IgD-negative memory B cell (primary cell): ENCODE measurements around the gene PASK. TPM values are rescaled to one million over a fixed set of nuclear protein-coding genes. Genes with fewer than 3 reads are reported as not detected.
"Not testable (repeated sequence)": the region's sequence is repeated elsewhere in the genome, so short reads cannot be mapped to it uniquely, and the experiment has no call there.

Source experiments
- H3K27ac Mint-ChIP-seq, 3 donors: one replicate each; pipeline ENCODE4 v1.8.0; 2020 to 2022; ENCODE audit warnings: mild to moderate bottlenecking in 3 of 3, mixed read lengths in 3 of 3, moderate library complexity in 1 of 3
- H3K27me3 Mint-ChIP-seq: one replicate; pipeline ENCODE4 v1.8.0; 2021; ENCODE audit warnings: mixed read lengths
- H3K36me3 Mint-ChIP-seq: one replicate; pipeline ENCODE4 v1.8.0; 2020; ENCODE audit warnings: mild to moderate bottlenecking, mixed read lengths
- H3K4me1 Mint-ChIP-seq, 3 donors: one replicate each; pipeline ENCODE4 v1.8.0; 2020 to 2022; ENCODE audit warnings: mixed read lengths in 3 of 3, mild to moderate bottlenecking in 1 of 3
- H3K4me3 Mint-ChIP-seq, 4 donors: one replicate each; pipeline ENCODE4 v1.8.0; 2020 to 2022; ENCODE audit warnings: mild to moderate bottlenecking in 4 of 4, mixed read lengths in 4 of 4, moderate library complexity in 3 of 4
- H3K9me3 Mint-ChIP-seq, 3 donors: one replicate each; pipeline ENCODE4 v1.8.0; 2020 to 2021; ENCODE audit warnings: mixed read lengths in 3 of 3, mild to moderate bottlenecking in 1 of 3
- polyA plus RNA-seq: library from polyadenylated mRNA; unstranded; fragments of 300-500 nt; fragmentation: Illumina TruSeq; gene quantifications from one replicate; pipeline ENCODE4 v1.2.3, GENCODE V29; 2021

PASK gene
- 10.3 TPM for polyA plus RNA-seq

DNA sequence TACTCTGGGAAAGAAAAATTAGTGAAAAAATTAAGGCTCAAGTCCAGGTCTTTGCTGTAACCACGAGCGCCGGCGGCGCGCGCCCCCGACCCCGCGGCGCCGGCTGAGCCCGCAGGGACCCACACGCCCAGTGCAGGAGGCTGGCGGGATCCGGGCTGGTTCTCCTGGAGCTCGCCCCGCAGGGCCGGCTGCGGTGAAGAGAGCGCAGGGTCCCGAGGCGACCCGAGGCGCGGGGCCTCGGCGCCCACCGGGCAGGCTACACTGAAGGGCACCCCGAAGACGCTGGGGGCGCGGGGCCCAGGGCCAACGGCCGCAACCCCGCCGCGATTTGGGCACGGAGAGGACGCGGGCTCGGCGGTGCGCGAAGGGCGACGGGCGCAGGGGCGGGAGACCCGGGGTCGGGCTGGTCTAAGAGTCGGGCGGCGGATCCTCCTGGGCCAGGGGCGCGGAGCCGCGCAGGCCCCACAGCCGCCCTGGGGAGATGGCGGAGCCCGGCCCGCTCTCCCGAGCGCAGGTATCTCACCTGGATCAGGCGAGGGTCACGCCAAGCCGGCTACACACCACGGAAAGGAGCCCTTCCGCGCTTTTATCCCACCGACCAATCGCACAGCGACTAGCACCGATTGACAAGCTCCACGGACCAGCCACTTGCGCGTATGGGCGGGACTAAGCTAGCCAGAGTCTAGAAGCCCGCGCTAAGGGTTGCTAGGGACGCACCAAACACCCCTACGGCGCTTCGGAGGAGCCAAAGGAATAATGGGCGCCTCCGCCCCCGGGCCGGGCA is at the start of gene PASK:
TSS of gene PASK (minus strand) at position 582 of the 784 bp plus-strand sequence. CDS start 6,440 bp downstream, outside the sequence.
- H3K9me3 Mint-ChIP-seq = no peaks in the 10 kb centered on the region
- H3K36me3 Mint-ChIP-seq = peaks cover 1% of the 10 kb centered on the region
- peak within 1 kb of the TSS; percentile 95 to 98 (median 97) for H3K27ac Mint-ChIP-seq
- peak within 1 kb of the TSS; percentile 99 to 100 (median 100) for H3K4me3 Mint-ChIP-seq
- H3K27me3 Mint-ChIP-seq = no peaks in the 10 kb centered on the region
- peaks cover 31 to 36% (median 33%) of the 10 kb centered on the region in 3 donors for H3K4me1 Mint-ChIP-seq

DNA sequence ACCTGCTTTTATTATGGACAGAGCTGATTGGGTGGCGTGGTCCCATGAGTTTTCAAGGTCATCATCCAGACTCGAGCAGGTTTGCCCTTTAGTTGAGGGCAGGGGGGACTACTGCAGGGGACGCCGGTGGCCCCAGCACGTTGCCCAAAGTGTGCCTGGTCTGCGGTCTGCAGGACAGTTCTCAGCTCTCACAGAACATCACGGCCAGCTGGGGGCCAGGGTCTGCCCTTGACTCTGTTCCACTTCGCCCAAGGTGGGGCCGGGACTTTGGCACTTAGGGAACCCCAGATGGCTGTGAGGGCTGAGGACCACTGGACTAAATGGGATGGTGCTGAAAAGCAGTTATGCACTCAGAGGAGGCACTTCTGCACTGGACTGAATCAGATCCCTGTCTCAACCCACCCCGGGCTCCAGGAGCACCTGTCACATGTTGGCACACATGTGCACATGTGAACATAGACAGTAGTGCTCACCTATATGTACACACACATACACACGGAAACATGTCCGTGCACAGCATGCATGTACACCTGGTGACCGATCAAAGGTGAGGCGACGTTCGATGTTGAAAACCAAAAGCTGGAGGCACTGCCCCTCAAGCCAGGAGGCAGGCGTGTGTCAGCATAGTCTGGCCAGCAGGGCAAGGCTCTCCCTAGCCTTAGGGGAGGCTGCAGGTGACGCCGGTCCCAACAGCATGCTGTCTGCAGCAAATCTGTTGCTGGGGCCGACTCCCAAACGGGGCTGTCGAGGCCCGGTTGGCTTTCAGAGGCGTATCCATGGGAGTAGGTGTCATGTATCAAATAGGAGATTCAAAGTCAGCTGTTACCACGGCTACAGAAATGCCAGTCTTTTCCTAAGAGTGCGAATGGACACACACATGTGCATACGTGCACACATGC is 49.4 kb upstream of the PASK start:
- no peak overlapping the region for H3K27ac Mint-ChIP-seq
- H3K9me3 Mint-ChIP-seq = no peaks in the 10 kb centered on the region
- no peaks in the 10 kb centered on the region for H3K4me1 Mint-ChIP-seq
- no peaks in the 10 kb centered on the region for H3K27me3 Mint-ChIP-seq
- H3K36me3 Mint-ChIP-seq = no peaks in the 10 kb centered on the region
- no peak overlapping the region for H3K4me3 Mint-ChIP-seq

DNA sequence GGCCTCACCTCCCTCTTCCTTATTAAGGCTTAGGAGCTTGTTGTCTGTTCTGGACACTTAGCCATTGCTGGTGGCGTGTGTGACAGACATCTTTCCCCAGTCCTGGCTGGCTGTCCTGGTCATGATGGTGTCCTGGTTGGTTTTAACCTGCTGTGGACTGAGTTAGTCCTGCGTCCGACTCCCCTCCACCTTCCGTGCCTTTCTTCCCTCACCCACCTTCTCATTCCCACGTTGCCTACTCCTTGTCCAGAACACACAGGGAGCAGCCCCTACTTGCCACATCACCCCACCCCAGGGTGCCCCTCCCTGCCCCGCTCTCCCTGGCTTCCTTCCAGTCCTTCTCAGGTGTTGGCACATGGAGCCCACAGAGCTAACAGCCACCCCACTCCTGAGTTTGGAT is 48.7 kb upstream of the PASK start:
- Mint-ChIP-seq H3K36me3 (no peaks in the 10 kb centered on the region), H3K9me3 (no peaks in the 10 kb centered on the region)

DNA sequence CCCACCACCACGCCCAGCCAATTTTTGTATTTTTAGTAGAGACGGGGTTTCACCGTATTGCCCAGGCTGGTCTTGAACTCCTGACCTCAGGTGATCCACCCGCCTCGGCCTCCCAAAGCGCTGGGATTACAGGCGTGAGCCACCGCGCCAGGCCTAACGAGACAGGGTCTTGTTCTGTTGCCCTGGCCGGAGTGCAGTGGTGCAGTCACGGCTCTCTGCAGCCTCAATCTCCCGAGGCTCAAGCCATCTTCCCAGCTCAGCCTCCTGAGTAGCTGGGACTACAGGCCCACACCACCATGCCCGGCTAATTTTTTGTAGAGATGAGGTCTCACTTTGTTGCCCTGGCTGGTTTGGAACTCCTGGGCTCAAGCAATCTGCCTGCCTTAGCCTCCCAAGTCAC is 48.0 kb upstream of the PASK start:
- not testable (repeated sequence) for H3K27me3 Mint-ChIP-seq, H3K4me1 Mint-ChIP-seq, H3K9me3 Mint-ChIP-seq, H3K4me3 Mint-ChIP-seq, H3K27ac Mint-ChIP-seq, H3K36me3 Mint-ChIP-seq

More for the DNA sequence above, 48.7 kb upstream of the PASK start:
- H3K4me3 Mint-ChIP-seq = no peak overlapping the region
- H3K27me3 Mint-ChIP-seq = no peaks in the 10 kb centered on the region
- no peaks in the 10 kb centered on the region for H3K4me1 Mint-ChIP-seq
- H3K27ac Mint-ChIP-seq = no peak overlapping the region

DNA sequence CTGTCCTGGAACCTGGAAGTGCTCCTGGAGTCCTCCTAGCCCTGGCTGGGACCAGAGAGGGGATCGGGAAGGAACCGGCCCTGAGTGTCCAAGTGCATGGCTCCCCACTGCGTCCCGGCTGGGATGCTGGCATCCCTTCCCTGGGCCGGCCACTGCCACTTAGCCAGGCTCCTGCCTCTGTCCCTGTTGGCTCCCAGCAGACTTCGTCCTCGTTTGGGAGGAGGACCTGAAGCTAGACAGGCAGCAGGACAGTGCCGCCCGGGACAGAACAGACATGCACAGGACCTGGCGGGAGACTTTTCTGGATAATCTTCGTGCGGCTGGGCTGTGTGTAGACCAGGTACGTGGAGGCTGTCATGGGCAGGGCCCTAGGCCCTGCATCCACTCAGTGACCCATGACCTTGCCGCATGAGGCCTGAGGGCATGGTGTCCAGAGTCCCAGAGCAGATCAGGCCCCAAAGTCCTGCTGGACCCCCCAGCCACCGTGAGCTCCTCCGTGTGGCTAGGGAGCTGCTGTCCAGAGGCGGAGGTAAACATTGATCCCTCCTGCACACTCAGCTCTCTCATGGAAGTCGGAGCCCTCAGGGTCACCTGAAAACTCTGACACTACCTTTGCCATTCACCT is 46.3 kb upstream of the PASK start:
- Mint-ChIP-seq H3K27ac (no peak overlapping the region), H3K27me3 (no peaks in the 10 kb centered on the region), H3K4me3 (no peak overlapping the region), H3K36me3 (no peaks in the 10 kb centered on the region), H3K4me1 (no peaks in the 10 kb centered on the region), H3K9me3 (no peaks in the 10 kb centered on the region)

DNA sequence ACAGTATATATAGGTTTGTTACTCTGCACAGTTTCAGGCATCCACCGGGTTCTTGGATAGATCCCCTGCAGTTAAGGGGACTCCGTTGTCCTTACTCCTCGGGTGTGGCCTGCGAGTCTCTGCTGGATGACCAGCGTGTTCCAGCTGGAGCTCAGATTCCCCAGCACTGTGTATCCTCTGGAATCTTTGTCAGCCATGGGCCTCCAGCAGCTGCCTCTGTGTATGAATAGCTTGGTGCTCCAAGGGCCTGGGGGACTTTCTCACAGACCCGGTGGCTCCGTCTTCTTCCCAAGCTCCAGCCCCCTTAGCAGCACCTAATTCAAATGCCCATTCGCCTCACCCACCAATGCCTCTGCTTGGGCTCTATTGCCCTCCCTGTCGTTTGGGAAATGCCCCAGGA is 45.5 kb upstream of the PASK start:
- Mint-ChIP-seq H3K4me1 (no peaks in the 10 kb centered on the region), H3K36me3 (no peaks in the 10 kb centered on the region), H3K9me3 (no peaks in the 10 kb centered on the region), H3K27ac (no peak overlapping the region), H3K27me3 (no peaks in the 10 kb centered on the region), H3K4me3 (no peak overlapping the region)

DNA sequence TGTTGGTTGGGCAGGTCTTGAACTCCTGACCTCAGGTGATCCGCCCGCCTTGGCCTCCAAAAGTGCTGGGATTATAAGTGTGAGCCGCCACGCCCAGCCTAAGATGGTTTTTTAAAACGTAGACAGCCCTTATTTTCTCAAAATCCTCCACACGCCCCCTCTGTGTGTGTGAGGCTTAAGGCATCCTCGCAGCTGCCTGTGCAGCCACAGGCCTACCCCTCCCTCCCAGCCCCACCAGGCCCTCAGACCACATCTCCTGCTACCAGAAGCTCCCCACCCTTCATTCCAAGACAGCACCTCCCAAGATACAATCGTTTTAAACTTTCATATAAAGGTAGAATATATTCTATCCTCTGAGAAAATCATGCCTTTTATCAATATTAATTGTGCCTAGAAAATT is 44.0 kb upstream of the PASK start:
- Mint-ChIP-seq H3K4me1 (peaks cover 0 to 2% (median 0%) of the 10 kb centered on the region in 3 donors), H3K27me3 (no peaks in the 10 kb centered on the region), H3K9me3 (no peaks in the 10 kb centered on the region), H3K27ac (no peak overlapping the region), H3K4me3 (no peak overlapping the region), H3K36me3 (no peaks in the 10 kb centered on the region)

DNA sequence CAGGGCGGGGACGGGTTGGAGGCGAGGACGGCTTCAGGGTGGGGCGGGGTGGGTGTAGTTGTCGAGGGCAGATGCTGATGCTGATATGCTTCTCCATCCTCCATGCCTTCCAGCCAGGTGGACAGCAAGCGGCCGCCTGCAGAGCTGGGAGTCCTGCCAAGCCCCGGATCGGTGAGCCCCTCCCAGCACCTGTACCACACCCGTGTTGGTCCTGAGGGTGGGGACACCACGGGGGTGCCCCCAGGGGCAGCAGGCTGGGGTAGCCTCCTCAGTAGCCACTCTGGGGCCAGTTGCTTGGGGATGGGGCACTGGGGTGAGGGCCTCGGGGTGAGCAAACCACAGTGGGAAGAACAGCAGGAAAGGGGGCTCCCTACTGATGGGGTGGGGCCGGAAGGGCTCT is 41.8 kb upstream of the PASK start:
- no peaks in the 10 kb centered on the region for H3K36me3 Mint-ChIP-seq
- peaks cover 2% of the 10 kb centered on the region for H3K27me3 Mint-ChIP-seq
- H3K27ac Mint-ChIP-seq = no peak overlapping the region
- H3K4me1 Mint-ChIP-seq = peaks cover 0 to 5% (median 1%) of the 10 kb centered on the region in 3 donors
- H3K9me3 Mint-ChIP-seq = no peaks in the 10 kb centered on the region
- no peak overlapping the region for H3K4me3 Mint-ChIP-seq

DNA sequence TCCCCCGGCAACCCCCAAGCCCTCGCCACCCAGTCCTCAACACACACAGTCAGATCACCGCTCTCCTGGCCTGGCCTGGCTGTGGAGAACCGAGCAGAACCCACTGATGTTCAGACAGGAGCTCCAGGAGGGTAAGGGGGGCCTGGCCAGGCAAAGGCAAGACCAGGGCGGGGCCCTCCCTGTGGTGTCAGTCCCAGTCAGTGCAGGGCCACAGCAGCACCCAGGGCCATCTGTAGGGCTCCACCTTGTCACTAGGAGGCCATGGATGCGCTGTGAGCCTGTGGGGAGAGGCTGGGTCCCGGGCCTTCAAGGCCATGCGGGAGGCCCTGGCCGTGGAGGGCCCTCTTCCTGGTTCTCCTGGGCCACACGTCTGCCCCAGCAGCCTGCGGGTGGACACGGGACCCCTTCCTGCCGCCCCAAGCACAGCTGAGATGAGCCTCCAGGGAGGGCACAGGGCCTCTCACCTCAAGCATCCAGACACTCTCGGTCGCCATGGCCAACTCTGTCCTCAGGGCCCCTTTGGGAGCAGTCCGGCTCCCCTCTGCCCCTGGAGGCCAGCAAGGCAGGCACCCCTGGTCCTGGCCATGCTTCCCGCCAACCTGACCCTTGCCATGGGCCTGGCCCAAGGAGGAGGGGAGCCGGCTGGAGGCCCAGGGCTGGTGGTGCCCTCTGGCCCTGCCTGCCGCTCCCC is 41.2 kb upstream of the PASK start:
- peaks cover 0 to 5% (median 1%) of the 10 kb centered on the region in 3 donors for H3K4me1 Mint-ChIP-seq
- no peaks in the 10 kb centered on the region for H3K36me3 Mint-ChIP-seq
- no peak overlapping the region for H3K4me3 Mint-ChIP-seq
- peaks cover 2% of the 10 kb centered on the region for H3K27me3 Mint-ChIP-seq
- no peaks in the 10 kb centered on the region for H3K9me3 Mint-ChIP-seq
- H3K27ac Mint-ChIP-seq = no peak overlapping the region

DNA sequence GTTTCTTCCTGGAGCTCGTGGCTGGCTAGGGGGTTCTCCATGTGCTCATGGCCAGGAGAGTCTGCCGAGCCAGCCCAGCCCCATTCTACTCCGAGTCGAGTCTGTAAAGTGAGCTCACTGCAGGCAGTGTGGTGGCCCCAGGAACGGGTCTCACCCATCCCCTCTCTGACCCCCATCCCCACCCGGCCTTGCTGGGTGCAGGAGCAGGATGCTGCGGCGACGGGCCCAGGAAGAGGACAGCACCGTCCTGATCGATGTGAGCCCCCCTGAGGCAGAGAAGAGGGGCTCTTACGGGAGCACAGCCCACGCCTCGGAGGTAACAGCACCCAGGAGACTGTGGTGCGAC is 40.6 kb upstream of the PASK start:
- peaks cover 2% of the 10 kb centered on the region for H3K27me3 Mint-ChIP-seq
- H3K4me1 Mint-ChIP-seq = peaks cover 0 to 5% (median 1%) of the 10 kb centered on the region in 3 donors
- H3K4me3 Mint-ChIP-seq = peak overlapping the region in 1 of 4 donors; percentile 5
- no peak overlapping the region for H3K27ac Mint-ChIP-seq
- H3K36me3 Mint-ChIP-seq = no peaks in the 10 kb centered on the region
- no peaks in the 10 kb centered on the region for H3K9me3 Mint-ChIP-seq

DNA sequence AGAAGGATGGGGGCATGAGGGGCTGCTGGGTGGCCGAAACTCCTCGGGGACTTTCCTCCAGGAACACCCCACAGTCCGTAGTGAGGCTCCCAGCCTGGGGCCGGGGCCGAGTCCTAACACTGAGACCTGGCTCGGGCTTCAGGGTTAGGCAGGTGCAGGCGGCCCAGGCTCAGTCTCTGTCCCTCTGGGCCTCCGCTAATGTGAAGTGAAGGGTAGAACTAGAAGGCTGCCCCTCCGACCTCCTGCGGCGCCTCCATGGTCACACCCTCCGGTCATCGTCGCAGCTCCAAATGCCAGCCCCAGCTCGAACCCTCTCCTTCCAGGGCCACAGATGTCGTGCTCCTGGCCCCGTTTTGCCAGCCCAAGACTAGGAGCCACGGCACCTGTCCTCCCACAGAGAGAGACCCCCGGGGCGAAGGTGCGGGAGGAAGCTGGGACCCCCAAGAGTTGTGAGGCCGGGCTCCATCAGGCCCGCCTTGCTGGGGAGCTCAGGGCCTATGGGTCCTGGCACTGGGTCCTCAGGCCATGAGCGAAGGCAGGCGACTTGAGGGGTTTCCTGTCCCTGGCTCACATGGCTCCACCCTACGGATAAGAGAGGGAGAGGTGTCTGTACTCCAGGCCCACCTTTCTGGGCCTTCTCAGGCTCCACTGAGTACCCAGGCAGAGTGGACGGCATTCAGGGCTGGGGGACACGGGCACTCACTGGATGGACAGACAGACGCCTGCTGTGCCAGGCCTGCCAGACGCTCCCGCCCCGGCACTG is 40.0 kb upstream of the PASK start:
- Mint-ChIP-seq H3K4me3 (peak overlapping the region in 1 of 4 donors; percentile 8), H3K27ac (no peak overlapping the region), H3K27me3 (peaks cover 2% of the 10 kb centered on the region), H3K9me3 (no peaks in the 10 kb centered on the region), H3K4me1 (peaks cover 0 to 5% (median 1%) of the 10 kb centered on the region in 3 donors), H3K36me3 (no peaks in the 10 kb centered on the region)

DNA sequence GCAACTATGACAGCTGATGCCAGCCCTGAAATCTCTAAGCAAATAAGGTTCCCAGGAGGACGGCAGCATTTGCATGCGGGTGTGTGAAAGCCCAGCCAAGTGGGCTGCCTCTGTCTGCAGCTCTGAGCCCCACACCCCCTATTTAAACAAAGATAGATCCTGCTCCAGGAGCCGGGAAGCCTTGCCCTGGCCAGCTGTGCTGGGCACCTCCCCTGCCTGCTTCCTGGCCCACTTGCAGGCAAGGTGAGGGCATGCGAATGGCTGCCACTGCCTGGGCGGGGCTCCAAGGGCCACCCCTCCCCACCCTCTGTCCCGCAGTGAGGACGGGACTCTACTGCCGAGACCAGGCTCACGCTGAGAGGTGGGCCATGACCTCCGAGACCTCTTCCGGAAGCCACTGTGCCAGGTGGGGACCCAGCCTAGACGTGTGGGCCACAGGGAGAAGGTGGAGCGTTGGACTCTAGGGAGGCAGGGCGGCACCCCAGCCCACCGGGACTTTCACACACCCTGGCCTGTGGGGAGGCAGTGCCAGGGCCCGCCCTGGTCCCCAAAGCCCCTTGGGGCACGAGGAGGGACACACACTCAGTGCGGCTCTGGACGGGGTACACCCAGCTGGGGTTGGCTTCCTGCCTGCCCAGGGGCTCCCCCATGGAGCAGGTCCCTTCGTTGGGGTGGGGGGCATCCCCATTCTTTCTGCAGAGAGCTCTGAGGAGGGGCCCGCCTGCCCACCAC is 39.3 kb upstream of the PASK start, which contains the start of gene ANO7:
TSS of gene ANO7 (plus strand) at position 317 of the 732 bp plus-strand sequence. CDS start 1,387 bp downstream, outside the sequence.
- H3K27ac Mint-ChIP-seq = peak within 1 kb of the TSS in 1 of 3 donors; percentile 39
- H3K9me3 Mint-ChIP-seq = no peaks in the 10 kb centered on the region
- H3K27me3 Mint-ChIP-seq = peaks cover 2% of the 10 kb centered on the region
- no peaks in the 10 kb centered on the region for H3K36me3 Mint-ChIP-seq
- H3K4me3 Mint-ChIP-seq = peak within 1 kb of the TSS; percentile 39 to 90 (median 70)
- H3K4me1 Mint-ChIP-seq = peaks cover 0 to 5% (median 1%) of the 10 kb centered on the region in 3 donors

DNA sequence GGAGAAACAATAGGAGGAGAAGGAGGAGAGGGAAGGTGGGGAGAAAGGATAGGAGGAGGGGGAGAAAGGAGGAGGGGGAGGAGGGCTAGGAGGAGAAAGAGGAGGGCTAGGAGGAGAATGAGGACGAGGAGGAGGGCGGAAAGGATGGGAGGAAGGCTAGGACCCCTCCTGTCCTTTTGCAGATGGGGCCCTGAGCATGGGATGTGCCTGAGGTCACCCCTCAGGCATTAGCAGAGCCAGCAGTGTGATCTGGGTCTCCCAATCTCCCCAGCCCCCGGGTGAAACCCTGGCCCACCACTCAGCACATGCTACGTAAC is 38.6 kb upstream of the PASK start:
- Mint-ChIP-seq H3K27me3 (peaks cover 2% of the 10 kb centered on the region), H3K27ac (no peak overlapping the region), H3K9me3 (no peaks in the 10 kb centered on the region), H3K36me3 (no peaks in the 10 kb centered on the region), H3K4me3 (peak overlapping the region in 2 of 4 donors; percentile 77 to 90), H3K4me1 (peaks cover 0 to 5% (median 1%) of the 10 kb centered on the region in 3 donors)
